CD1c-positive myeloid dendritic cell (primary cell): ENCODE measurements around the gene P2RY13.

Experiments
- DNase-seq: peaks from one replicate; pipeline ENCODE4 v3.0.0-alpha.2; 2016; ENCODE audit errors: extremely low spot score

The P2RY13 gene

DNA sequence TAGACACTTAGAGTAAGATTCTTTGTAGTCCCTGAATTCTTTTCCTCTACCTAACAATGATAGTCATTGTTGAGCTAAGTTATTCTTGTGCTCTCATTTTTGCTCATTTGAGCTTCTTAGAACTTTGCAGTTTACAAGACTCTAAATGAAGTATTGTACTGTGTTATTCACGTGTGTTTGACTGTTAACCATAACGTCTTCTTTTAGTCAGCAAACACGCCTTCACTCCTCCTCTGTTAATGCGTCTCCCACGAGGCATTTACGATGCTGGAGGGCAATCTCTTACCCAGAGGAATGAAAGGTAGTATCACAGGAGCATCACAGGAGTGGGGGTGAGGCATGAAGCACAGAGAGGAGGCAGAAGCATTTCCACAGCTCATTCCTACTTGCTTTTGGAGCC is 36.2 kb downstream of the P2RY13 start:
- DNase-seq, result no peak

DNA sequence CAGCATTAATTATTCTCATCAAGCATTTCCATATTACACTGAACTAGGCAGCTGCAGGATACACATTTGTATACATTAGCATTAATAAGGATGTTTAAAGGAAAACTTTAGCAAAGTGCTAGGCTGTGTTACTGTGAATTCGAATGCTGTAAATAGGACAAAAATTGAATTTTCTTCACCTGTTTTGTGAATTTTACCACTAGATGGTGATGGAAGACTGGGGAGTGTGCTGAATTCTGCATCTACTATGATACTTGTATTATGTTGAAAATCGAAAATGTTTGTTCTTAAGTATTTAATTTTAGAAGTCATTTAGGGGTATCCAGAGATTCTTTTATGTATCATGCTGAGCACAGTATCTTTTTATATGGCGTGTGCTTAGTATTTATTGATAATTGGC is 38.7 kb downstream of the P2RY13 start:
- peak; percentile 38 for DNase-seq

DNA sequence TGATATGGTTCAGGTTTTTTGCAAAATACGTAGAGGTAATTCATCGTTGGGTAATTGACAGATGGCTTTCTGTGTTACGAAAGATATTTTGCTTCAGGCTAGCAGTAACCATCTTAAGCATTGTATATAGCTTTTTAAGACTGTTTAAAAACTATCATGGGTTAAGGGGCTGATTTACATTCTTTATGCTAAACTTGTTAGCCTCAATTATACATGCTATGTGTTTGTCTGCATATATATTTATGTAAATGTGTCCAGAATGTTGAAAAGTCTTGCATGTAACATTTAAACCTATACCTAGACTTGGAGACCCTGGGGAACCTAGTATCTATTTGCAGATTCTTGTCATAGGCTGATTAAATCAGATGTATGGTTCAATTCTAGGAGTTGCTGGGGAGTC is 39.9 kb downstream of the P2RY13 start:
- no peak for DNase-seq

DNA sequence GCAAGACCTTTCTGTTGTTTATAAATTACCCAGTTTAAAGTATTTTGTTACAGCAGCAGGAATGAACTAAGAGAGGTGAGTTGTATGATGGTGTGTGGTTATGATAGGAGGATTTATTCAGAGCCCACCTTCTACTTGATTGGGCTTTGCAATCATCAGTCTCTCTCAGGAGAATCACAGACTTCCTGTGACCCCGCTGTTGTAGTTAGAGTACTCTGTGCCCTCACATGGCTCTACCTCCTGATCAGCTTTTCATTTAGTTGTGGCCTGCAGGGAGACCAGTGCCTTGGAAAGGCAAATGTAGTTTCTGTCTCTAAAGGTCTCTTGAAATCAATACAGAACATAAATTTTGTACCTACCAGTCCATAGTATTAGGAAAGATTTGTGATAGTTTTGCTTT is 43.4 kb downstream of the P2RY13 start:
- no peak for DNase-seq

DNA sequence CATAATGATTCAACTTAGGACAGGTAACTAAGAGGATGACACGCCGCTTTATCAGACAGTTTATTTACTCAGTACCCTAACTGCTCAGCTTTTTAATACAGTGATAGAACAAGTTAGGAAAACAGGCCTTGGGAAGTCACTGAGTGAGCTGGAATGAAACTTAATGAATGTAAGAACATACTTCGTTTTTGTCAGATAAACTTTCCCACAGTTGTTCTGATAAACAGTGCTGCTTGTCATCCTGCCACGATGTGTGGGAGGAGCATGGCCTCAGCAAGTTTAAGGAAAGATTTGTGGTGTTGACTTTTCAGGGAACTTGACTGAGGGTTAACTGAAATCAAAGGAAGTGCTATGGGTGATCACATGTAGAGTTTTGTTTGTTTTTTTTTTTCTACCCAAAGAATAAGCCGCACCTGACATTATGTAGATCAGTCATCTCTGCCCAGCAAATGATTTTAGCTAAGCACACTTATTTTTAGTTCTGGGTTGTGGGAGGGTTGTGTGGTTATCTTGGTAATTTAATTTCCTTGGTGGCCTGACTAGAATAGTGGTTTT is 45.4 kb downstream of the P2RY13 start:
- DNase-seq, result peak; percentile 71

DNA sequence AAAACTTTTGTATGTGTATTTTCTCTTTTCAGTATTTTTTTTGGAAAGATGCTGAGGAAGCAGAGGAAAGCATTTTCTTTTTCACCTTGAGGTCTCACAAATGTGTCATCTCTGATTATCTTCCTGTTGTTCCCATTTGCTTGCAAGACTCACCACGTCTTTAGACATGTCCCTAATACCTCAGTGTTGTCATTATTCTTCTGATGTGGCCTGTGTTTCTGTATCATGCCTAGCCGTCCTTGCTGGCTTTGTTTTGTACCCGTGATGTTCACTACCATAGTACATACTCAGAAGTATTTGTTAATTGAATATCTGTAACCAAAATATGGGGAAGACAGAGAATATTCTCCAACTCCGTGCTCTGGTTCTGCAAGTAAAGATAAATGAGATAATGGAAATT is 46.0 kb downstream of the P2RY13 start:
- DNase-seq, result no peak

DNA sequence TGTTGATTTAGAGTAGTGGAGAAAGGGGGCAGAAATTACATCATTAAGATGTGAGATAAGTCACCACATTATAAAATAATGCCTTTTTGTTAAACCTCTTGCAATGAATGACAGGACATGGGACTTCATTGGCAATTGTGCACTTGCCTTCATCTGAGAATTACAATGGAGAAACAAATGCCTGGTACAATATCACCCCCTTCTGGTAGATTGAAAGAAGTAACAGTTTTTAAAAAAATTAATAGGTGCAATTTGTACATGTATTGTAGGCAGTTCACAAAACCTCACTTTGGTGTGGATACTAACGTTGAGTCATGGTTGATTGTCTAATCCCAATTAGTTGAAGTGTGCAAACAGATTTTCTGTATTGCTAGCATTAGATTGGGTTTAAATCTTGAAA is 46.4 kb downstream of the P2RY13 start:
- DNase-seq, result peak; percentile 75

DNA sequence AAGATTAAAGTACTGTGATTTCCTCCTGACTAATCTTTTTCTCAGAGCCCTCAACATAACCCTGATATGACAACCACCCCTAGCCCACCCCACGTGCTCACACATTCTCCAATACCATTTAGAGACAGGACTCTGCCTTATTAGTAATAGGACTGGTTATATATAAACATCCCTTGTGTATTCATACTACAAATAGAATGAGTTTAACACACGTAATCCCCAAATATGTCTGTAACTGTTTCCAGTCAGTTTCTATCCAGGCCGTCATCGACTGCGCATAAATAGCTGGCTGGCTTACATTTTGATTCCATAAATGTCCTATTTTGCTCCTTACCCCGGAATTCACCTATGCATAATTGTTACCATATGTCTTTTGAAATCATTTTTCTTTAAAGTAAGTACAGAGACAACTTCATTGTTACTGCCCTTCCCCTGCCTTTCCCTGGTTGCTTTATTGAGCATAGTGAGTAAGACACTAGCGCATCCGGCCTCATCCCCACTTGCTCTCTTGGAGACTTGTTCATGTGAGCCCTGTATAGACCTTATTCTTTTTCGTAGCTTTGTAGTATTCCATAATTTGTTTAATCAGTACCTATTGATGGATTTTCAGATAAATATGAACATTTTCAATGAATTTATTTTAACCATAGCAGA is 47.6 kb downstream of the P2RY13 start:
- DNase-seq, result no peak

DNA sequence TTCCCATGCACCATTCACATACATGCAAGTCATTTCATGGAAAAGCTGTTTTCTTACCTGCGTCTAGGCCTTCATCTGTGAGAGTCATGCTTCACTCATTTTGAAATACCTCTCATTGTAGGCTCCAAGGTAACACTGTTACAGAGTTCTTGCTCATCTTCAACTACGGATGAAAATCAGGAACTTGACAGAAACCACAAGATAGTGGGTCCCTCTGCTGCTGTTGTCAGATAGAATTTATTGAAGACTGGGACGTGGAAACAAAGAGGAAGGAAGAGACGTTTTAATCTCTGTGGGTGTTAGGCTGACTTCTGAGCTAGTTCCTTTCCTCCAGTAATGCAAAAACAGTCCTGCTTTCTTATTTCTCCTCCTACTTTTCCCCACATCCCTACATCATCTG is 51.1 kb downstream of the P2RY13 start, which contains the start of gene P2RY14:
P2RY14 (minus strand) TSS at position 313 of the 400 bp plus-strand sequence. CDS start 64,226 bp downstream, outside the sequence.
- DNase-seq, result peak; percentile 82

DNA sequence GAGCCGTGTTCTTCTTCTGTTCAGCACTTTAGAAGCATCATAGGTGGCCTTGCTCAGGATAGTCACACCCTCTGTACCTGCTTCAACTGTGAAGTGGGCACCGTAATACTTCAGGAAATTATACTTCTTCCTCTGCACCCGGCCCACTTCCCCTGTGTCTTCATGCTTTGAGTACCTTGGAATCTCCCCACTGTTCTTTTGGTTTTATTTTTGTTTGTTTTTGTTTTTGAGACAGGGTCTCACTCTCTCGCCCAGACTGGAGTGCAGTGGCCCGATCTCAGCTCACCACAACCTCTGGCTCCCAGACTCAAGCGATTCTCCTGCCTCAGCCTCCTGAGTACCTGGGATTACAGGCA is 52.7 kb downstream of the P2RY13 start:
- peak; percentile 28 for DNase-seq
